ENCODE data around the gene C9orf78.
A peak's percentile ranks its signal among the peaks of the same experiment; 100 is the strongest.

Gene C9orf78, protein sequence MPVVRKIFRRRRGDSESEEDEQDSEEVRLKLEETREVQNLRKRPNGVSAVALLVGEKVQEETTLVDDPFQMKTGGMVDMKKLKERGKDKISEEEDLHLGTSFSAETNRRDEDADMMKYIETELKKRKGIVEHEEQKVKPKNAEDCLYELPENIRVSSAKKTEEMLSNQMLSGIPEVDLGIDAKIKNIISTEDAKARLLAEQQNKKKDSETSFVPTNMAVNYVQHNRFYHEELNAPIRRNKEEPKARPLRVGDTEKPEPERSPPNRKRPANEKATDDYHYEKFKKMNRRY

DNA sequence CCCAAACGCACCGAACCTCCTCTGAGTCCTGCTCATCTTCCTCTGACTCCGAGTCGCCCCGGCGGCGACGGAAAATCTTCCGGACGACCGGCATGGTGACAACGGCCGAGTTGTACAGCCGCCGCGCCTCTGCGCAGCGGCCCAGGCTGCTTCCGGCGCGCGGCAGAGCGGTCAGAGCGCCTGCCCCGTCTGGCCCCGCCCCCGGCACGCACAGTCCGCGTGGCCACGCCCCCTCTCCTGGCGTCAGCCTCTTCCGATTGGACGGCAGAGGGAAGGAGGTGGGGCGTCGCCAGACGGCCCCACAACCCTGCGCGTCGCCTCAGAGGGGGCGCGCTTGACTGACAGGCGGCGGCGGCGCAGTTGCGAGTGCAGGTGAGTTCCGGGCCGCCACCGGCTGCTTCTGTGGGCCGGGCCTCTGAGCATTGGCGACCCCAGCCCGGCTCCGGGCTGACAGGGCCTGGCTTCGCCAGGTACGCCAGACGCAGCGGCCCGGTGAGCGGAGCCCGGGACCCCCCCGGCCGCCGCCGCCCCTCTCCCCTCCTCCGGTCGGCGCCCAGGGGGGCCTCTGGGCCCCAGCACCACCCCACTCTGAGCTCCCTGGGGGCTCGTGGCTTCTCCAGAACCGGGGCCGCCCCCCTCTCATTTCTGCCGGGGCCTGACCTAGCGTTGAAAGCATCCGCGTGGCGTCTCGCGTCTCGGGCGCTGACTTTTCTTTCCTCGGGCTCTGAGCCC lies at the start of gene C9orf78, which contains the start of gene USP20:
C9orf78 (minus strand) TSS at position 148 of the 732 bp plus-strand sequence; CDS start at position 94, 54 bp downstream.
USP20 (plus strand) TSS at position 331 of the 732 bp plus-strand sequence. CDS start 17,098 bp downstream, outside the sequence.
- peak; percentile 93 to 96 for DNase-seq (ENCODE audit: low read depth in 2 of 2)
- peak within 1 kb of the TSS; percentile 84 to 97 for H3K4me3 ChIP-seq (replicated peaks in 1 of 2; ENCODE audit: low read depth in 2 of 2, low read length in 2 of 2)
- TF ChIP-seq, protein P1, sequence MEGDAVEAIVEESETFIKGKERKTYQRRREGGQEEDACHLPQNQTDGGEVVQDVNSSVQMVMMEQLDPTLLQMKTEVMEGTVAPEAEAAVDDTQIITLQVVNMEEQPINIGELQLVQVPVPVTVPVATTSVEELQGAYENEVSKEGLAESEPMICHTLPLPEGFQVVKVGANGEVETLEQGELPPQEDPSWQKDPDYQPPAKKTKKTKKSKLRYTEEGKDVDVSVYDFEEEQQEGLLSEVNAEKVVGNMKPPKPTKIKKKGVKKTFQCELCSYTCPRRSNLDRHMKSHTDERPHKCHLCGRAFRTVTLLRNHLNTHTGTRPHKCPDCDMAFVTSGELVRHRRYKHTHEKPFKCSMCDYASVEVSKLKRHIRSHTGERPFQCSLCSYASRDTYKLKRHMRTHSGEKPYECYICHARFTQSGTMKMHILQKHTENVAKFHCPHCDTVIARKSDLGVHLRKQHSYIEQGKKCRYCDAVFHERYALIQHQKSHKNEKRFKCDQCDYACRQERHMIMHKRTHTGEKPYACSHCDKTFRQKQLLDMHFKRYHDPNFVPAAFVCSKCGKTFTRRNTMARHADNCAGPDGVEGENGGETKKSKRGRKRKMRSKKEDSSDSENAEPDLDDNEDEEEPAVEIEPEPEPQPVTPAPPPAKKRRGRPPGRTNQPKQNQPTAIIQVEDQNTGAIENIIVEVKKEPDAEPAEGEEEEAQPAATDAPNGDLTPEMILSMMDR (IDR thresholded peaks at IDR 0.05; ENCODE audit: low read depth, low read length): no peak

DNA sequence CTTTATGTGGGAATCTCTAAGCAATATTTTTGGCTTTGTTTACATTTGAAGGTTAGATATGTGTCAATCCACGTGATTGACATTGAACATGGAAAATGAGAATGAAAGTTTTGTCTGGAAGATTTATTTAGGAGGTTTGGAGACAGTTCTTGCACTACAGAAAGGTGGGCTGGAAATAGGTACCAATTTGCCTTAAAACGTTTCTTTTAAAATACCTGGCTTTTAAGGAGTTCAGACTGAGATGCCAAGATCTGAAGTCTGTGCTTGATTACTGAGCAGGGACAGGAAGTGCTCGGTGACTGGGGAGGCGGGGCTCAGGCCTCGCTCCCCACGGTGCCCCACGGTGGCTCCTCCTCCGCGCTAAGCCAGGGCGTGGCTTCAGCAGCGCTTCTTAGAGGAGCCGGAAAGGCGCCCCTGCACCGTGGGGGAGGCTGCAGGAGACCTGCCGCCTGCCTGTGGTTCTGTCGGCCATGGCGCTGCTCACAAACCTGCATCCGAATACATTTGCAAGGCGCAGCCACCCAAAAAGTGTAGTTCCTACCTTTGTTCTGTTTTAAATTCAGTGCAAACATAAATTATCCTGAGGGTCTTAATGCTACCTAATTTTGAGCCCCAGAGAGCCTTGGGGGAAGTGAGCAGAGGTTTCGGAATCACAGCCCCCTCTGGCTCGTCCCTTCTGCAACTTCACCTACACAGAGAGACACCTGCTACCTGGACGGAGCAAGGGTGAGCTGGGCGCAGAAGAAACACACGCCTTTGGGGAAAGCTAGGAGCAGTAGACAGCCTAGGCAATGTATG lies 49.3 kb upstream of the C9orf78 start:
- peak overlapping the region; percentile 11 to 24 for H3K4me3 ChIP-seq (replicated peaks in 1 of 2; ENCODE audit: low read depth in 2 of 2, low read length in 2 of 2)
- peak; percentile 71 to 74 for DNase-seq (ENCODE audit: low read depth in 2 of 2)
- TF ChIP-seq, protein P1 (IDR thresholded peaks at IDR 0.05; ENCODE audit: low read depth, low read length): no peak

DNA sequence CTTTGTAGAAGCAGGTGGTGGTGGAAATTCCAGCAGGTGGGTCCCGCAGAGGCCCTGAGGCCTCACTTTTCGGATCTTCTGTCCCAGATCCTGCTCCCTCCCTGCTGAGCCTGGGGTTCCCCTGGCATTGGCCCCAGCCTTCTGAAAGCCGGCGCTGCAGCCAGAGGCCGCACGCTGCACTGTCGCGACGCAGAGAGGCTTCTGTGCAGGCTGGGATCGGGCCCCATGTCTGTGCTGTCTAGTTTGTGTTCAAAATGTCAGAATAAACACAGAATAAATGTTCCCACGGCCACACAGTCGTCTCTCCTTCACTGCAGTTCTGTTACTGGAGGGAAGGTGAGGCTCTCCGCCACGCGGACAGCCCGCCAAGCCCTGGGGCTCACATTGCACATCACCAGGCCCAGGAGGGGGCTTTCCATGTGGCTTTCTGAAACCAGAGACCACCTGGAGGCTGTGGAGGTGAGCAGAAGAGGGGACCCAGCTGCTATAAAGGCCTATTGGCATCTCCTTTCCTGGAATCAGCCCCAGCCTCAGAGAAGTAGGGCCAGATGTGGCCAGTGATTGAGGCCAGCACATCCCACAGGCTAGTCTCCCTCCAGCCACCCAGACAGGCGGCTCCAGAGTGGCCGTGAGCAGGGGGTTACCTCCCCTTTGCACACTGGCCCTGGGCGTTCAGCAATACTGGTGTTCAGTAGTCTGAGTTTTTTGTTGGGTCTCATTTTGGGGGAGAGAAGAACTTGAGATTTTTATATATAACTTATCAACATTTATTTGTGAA lies 46.7 kb upstream of the C9orf78 start:
- TF ChIP-seq, protein P1 (IDR thresholded peaks at IDR 0.05; ENCODE audit: low read depth, low read length): no peak
- H3K4me3 ChIP-seq (replicated peaks in 1 of 2; ENCODE audit: low read depth in 2 of 2, low read length in 2 of 2): no peak overlapping the region
- DNase-seq (ENCODE audit: low read depth in 2 of 2): no peak

DNA sequence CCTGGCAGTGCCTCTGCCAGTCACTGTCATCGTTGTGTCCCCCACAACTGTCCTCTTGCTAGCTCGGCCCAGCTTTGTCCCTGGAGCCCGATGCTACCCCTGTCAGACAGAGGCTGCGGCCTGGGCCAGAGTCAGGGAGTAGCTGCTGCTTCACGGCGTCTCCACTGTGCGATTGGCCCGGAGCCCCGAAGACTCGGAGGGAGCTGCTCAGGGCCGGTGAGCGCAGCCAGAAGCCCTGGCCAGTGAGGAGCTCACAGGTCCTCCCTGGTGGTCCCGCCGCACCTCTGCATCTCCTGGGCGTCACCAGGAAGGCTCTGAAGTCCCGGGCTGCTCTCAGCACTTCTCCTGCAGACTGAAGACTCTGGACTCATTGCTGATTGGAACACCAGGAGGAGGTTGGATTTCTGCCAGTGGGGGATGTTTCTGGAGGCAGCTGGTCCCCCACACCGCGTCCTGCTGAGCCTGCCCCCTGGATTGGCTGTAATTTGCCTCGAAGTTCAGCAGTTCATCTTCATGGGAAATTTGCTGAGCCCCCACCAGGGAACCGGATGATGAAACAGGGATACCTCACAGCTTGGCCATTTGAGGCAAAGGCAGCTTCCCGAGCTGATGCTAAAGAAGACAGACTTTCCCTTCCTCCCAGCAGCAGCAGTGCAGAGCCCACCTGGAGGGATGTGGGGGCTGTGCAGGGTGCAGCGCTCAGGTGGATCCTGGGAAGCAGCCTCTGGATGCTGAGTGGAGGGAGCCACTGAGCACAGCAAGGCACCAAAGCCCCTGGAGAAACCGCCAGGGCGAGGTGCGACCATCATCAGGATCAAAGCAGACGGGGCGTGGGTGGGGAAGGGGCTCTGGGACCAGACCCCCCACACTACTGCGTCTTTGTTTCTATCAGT lies 45.8 kb upstream of the C9orf78 start:
- TF ChIP-seq, protein P1 (IDR thresholded peaks at IDR 0.05; ENCODE audit: low read depth, low read length): no peak
- H3K4me3 ChIP-seq (replicated peaks in 1 of 2; ENCODE audit: low read depth in 2 of 2, low read length in 2 of 2): no peak overlapping the region
- peak in 1 of 2 donors; percentile 17 for DNase-seq (ENCODE audit: low read depth in 2 of 2)

DNA sequence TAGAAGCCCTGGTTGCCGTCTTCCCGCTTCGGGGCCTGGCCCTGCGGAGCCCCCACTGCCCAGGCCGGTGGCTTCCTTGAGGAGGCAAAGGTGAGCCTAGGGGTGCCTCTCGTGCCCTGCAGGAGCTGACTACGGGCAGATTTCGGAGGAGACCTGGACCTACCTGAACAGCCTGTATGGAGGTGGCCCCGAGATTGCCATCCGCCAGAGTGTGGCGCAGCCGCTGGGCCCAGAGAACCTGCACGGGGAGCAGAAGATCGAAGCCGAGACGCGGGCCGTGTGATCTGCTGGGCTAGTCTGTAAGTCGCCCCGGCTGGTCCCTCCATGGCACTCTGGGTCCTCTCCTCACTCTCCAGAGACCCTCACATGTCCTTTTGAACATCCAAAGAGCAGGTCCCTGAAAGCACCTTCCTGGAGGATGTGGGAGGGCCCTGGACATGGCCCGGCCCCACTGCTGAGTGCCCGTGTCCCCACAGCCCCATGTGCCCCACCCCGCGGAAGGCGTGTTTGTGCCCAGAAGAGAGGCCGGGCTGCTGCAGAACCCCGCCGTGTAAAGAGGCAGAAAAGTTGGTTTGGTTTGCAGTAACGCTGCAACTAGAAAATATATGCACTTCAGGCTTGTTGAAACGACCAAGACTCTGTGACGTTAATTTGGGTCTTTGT lies 45.0 kb upstream of the C9orf78 start:
- TF ChIP-seq, protein P1 (IDR thresholded peaks at IDR 0.05; ENCODE audit: low read depth, low read length): no peak
- H3K4me3 ChIP-seq (replicated peaks in 1 of 2; ENCODE audit: low read depth in 2 of 2, low read length in 2 of 2): no peak overlapping the region
- DNase-seq (ENCODE audit: low read depth in 2 of 2): no peak

Data from cardiac fibroblast (primary cell).